DND-41 (cell line): ENCODE measurements around the gene RHBDD1.

Source experiments
- ATAC-seq: fragments of 200-7000 bp; cut with Tn5 transposase; 3 replicates; pipeline ENCODE4 v1.9.1; 2021; ENCODE audit warnings: low read depth; ENCODE audit not compliant: insufficient read depth
- DNase-seq: peaks from one replicate; pipeline ENCODE4 v3.0.0-alpha.2; 2020
- H2AFZ ChIP-seq: 2 replicates; pipeline ENCODE4 v1.6.0; 2012; ENCODE audit warnings: low read depth, low read length
- H3K27ac ChIP-seq: 2 replicates; pipeline ENCODE4 v1.5.1; 2012; ENCODE audit warnings: low read length, inconsistent platforms
- H3K27me3 ChIP-seq: fragments of 200-600 bp; sonication (generic); 2 replicates; pipeline ENCODE4 v1.6.0; 2012; ENCODE audit warnings: low read length, mild to moderate bottlenecking, inconsistent platforms; ENCODE audit not compliant: insufficient read depth, poor library complexity
- H3K36me3 ChIP-seq: 2 replicates; pipeline ENCODE4 v1.5.1; 2012; ENCODE audit warnings: low read length, inconsistent platforms; ENCODE audit not compliant: insufficient read depth
- H3K4me1 ChIP-seq: 2 replicates; pipeline ENCODE4 v1.5.1; 2012; ENCODE audit warnings: mild to moderate bottlenecking, low read length; ENCODE audit not compliant: insufficient read depth
- H3K4me2 ChIP-seq: 2 replicates; pipeline ENCODE4 v1.6.0; 2012; ENCODE audit warnings: mild to moderate bottlenecking, moderate library complexity, low read length, inconsistent platforms; ENCODE audit not compliant: insufficient read depth
- H3K4me3 ChIP-seq, 2 experiments: fragments of 200-600 bp in 1 of 2; shearing (Covaris generic) in 1 of 2; 2 replicates each; pipeline ENCODE4 v1.5.1; 2012 to 2016; ENCODE audit warnings: inconsistent platforms in 2 of 2, low read length in 2 of 2, mild to moderate bottlenecking in 2 of 2, low read depth in 1 of 2, moderate library complexity in 1 of 2
- H3K79me2 ChIP-seq: 2 replicates; pipeline ENCODE4 v1.6.0; 2012; ENCODE audit warnings: low read length, inconsistent platforms; ENCODE audit not compliant: insufficient read depth
- H3K9ac ChIP-seq: 2 replicates; pipeline ENCODE4 v1.6.0; 2012; ENCODE audit warnings: low read depth, mild to moderate bottlenecking, inconsistent platforms, low read length, moderate library complexity
- H3K9me3 ChIP-seq: 2 replicates; pipeline ENCODE4 v1.5.1; 2012; ENCODE audit warnings: low read length, moderate library complexity, mild to moderate bottlenecking, inconsistent platforms; ENCODE audit not compliant: insufficient read depth, severe bottlenecking
- H4K20me1 ChIP-seq: 2 replicates; pipeline ENCODE4 v1.6.0; 2012; ENCODE audit warnings: low read length; ENCODE audit not compliant: insufficient read depth
- CTCF ChIP-seq: IDR thresholded peaks from 2 replicates; pipeline ENCODE4 v1.5.1; 2012; ENCODE audit warnings: borderline replicate concordance, low read length, moderate library complexity, mild to moderate bottlenecking; ENCODE audit not compliant: poor library complexity, severe bottlenecking; ENCODE audit errors: extremely low read depth
- EZH2 ChIP-seq: IDR thresholded peaks from 3 replicates; pipeline ENCODE4 v1.6.1; 2012; ENCODE audit warnings: borderline replicate concordance, low read depth, mild to moderate bottlenecking, moderate library complexity, low read length, inconsistent platforms; ENCODE audit not compliant: severe bottlenecking

RHBDD1 gene

GRCh38 chr2:227010433-227010832 is 174.6 kb downstream of the RHBDD1 start:
- no peaks in the 10 kb centered on the region for H3K36me3 ChIP-seq
- H3K79me2 ChIP-seq, result no peaks in the 10 kb centered on the region
- no peak overlapping the region for H3K27ac ChIP-seq
- TF ChIP-seq CTCF (no peak), EZH2 (no peak)
- no peak overlapping the region for H2AFZ ChIP-seq
- no peak overlapping the region for H3K4me3 ChIP-seq
- no peak overlapping the region for H3K4me2 ChIP-seq
- H3K4me1 ChIP-seq, result no peaks in the 10 kb centered on the region
- ATAC-seq, result no peak
- H4K20me1 ChIP-seq, result no peaks in the 10 kb centered on the region
- H3K27me3 ChIP-seq, result no peaks in the 10 kb centered on the region
- no peaks in the 10 kb centered on the region for H3K9me3 ChIP-seq
- DNase-seq, result no peak
- H3K9ac ChIP-seq, result no peak overlapping the region

DNA sequence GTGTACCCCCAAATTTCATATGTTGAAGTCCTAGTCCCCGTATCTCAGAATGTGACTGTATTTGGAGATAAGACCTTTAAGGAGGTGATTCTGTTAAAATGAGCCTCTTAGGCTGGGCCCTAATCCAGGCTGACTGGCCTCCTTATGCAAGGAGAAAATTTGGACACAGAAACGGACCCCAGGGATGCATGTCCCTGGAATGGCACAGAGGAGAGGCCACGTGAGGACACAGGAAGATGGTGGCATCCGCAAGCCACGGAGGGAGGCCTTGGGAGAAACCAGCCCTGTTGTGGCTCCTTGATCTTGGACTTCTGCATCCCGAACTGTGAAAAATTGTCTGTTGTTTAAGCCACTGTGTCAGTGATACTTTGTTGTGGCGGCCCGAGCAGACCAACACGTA is 177.5 kb downstream of the RHBDD1 start:
- H3K27ac ChIP-seq, result no peak overlapping the region
- no peaks in the 10 kb centered on the region for H3K27me3 ChIP-seq
- TF ChIP-seq CTCF (no peak), EZH2 (no peak)
- no peaks in the 10 kb centered on the region for H4K20me1 ChIP-seq
- H3K9me3 ChIP-seq, result no peaks in the 10 kb centered on the region
- no peaks in the 10 kb centered on the region for H3K36me3 ChIP-seq
- ATAC-seq (no peak), DNase-seq (no peak)
- no peak overlapping the region for H3K9ac ChIP-seq
- no peak overlapping the region for H3K4me2 ChIP-seq
- no peaks in the 10 kb centered on the region for H3K79me2 ChIP-seq
- no peaks in the 10 kb centered on the region for H3K4me1 ChIP-seq
- H2AFZ ChIP-seq, result no peak overlapping the region
- H3K4me3 ChIP-seq, result no peak overlapping the region

GRCh38 chr2:227013881-227014280 is 178.0 kb downstream of the RHBDD1 start:
- Histone ChIP-seq H4K20me1 (no peaks in the 10 kb centered on the region), H3K27ac (no peak overlapping the region), H3K4me2 (no peak overlapping the region)

More at GRCh38 chr2:227013881-227014280, 178.0 kb downstream of the RHBDD1 start:
- H3K4me1 ChIP-seq, result no peaks in the 10 kb centered on the region
- no peak overlapping the region for H3K9ac ChIP-seq
- H2AFZ ChIP-seq, result no peak overlapping the region
- TF ChIP-seq EZH2 (no peak), CTCF (no peak)
- H3K79me2 ChIP-seq, result no peaks in the 10 kb centered on the region
- no peaks in the 10 kb centered on the region for H3K27me3 ChIP-seq
- H3K36me3 ChIP-seq, result no peaks in the 10 kb centered on the region
- no peak for ATAC-seq
- no peak overlapping the region for H3K4me3 ChIP-seq
- no peak for DNase-seq
- H3K9me3 ChIP-seq, result no peaks in the 10 kb centered on the region
